Nephron progenitor cell (in vitro differentiated cells): ENCODE results near the gene NUDCD3.

Source experiments
- DNase-seq: peaks from one replicate; pipeline ENCODE4 v3.0.0; 2021
- H3K27ac Mint-ChIP-seq: 2 replicates; pipeline ENCODE4 v1.8.0; 2021; ENCODE audit warnings: mild to moderate bottlenecking, moderate library complexity, mixed read lengths
- H3K27me3 Mint-ChIP-seq: 2 replicates; pipeline ENCODE4 v1.8.0; 2021; ENCODE audit warnings: mild to moderate bottlenecking, low read depth, mixed read lengths; ENCODE audit not compliant: poor library complexity
- H3K36me3 Mint-ChIP-seq: 2 replicates; pipeline ENCODE4 v1.8.0; 2021; ENCODE audit warnings: low read depth, mixed read lengths
- H3K4me1 Mint-ChIP-seq: 2 replicates; pipeline ENCODE4 v1.8.0; 2021; ENCODE audit warnings: mixed read lengths
- H3K4me3 Mint-ChIP-seq: 2 replicates; pipeline ENCODE4 v1.8.0; 2021; ENCODE audit warnings: mild to moderate bottlenecking, moderate library complexity, mixed read lengths
- H3K9me3 Mint-ChIP-seq: 2 replicates; pipeline ENCODE4 v1.8.0; 2021; ENCODE audit warnings: mild to moderate bottlenecking, moderate library complexity, mixed read lengths
- CTCF ChIP-seq: fragments of 200-600 bp; sonication (generic); IDR thresholded peaks from 2 replicates; pipeline ENCODE4 v1.5.0; 2021; ENCODE audit warnings: antibody characterized with exemption

Gene NUDCD3

DNA sequence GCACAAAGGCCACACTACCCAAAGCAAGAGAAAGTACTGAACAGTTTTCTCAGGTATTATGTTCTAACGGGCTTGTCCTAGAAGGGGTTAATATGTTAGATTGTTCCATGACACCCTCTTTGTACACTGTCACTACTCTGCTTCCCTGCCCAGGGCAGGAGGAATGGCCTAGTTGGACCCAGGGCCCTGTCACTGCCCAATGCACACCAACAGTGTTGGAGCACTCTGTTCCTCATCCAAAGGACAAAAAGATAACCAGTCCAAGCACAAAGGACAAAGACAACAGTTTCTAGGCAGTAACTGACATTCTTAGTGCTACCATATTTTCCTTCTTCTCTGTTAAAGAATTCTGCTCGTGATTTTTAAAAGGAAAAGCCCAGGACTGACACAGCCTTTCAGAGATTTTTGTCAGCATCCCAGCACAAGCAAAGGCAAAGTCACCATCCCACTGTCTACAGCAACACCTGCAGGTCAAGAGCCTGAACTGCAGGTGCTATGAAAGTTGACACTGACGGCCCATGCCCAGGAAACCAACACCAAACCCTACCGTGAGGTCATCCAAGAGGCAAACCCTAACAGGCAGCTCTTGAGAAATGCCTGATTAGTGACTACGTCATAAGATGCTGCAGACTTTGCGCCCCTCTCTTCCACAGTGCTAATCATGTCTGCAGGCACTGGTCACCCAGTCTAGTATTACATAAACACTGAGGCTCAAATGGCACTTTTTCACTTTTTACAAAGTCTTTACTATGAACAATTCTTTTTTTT, 13.2 kb downstream of the NUDCD3 start:
- H3K4me3 Mint-ChIP-seq, result no peak overlapping the region
- peak overlapping the region; percentile 59 for H3K27ac Mint-ChIP-seq
- peaks cover under 1% of the 10 kb centered on the region for H3K9me3 Mint-ChIP-seq
- DNase-seq, result peak; percentile 65
- H3K4me1 Mint-ChIP-seq, result peaks cover 5% of the 10 kb centered on the region
- peaks cover 52% of the 10 kb centered on the region for H3K36me3 Mint-ChIP-seq
- no peaks in the 10 kb centered on the region for H3K27me3 Mint-ChIP-seq
- TF ChIP-seq CTCF, result peak; percentile 89

GRCh38 chr7:44476313-44476712, 14.1 kb downstream of the NUDCD3 start:
- Mint-ChIP-seq H3K27me3 (no peaks in the 10 kb centered on the region), H3K4me3 (no peak overlapping the region), H3K4me1 (peaks cover 10% of the 10 kb centered on the region), H3K9me3 (no peaks in the 10 kb centered on the region), H3K27ac (no peak overlapping the region), H3K36me3 (peaks cover 47% of the 10 kb centered on the region)
- DNase-seq, result no peak
- TF ChIP-seq CTCF, result no peak

GRCh38 chr7:44473295-44473694, 17.2 kb downstream of the NUDCD3 start:
- no peak for DNase-seq
- Mint-ChIP-seq H3K4me3 (no peak overlapping the region), H3K36me3 (peaks cover 32% of the 10 kb centered on the region), H3K27me3 (no peaks in the 10 kb centered on the region), H3K27ac (no peak overlapping the region), H3K9me3 (no peaks in the 10 kb centered on the region), H3K4me1 (peaks cover 10% of the 10 kb centered on the region)
- TF ChIP-seq CTCF, result no peak

DNA sequence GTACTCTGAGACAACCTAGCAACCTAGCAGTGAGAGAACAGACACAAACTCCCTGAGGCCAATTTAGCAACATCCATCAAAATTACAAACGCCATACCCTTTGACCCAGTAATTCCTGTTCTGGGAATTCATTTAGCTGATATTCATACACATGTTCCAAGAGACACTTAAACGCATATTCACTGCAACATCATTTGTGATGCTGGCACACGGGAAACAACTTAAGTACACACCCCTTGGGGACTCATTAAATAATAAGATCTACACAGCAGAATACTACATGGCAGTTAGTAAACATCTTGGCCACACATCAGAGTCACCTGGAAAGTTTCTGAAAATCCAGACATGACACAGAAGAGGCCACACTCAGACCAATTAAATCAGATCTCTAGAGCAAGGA, 17.6 kb downstream of the NUDCD3 start:
- Mint-ChIP-seq H3K9me3 (no peaks in the 10 kb centered on the region), H3K27me3 (no peaks in the 10 kb centered on the region), H3K27ac (no peak overlapping the region), H3K36me3 (peaks cover 35% of the 10 kb centered on the region), H3K4me1 (peaks cover 10% of the 10 kb centered on the region), H3K4me3 (no peak overlapping the region)
- no peak for DNase-seq
- no peak for TF ChIP-seq CTCF

- Mint-ChIP-seq H3K27me3 (no peaks in the 10 kb centered on the region), H3K4me3 (no peak overlapping the region)
- no peak for TF ChIP-seq CTCF
Measured at GRCh38 chr7:44471850-44472249, 18.6 kb downstream of the NUDCD3 start.

DNA sequence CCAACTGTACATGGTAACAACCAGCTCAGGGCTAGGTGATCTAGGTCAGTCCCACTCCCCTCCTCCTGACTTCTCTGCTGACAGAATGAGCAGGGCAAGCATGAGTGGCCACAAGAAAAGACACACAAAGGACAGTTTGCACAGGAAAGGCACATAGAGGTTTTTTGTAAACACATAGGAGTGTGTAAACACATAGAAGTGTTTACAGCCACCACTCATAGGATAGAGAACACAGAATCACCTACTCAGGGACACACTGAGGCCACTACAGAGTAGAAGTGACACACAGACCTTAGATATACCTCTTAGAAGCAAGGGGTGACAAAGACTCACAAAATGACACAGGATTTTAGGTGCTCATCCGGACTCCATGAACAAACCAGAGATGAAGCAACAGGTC, 19.0 kb downstream of the NUDCD3 start:
- Mint-ChIP-seq H3K4me3 (no peak overlapping the region), H3K27ac (peak overlapping the region; percentile 57), H3K9me3 (no peaks in the 10 kb centered on the region), H3K36me3 (peaks cover 43% of the 10 kb centered on the region), H3K4me1 (peaks cover 11% of the 10 kb centered on the region), H3K27me3 (no peaks in the 10 kb centered on the region)
- TF ChIP-seq CTCF, result no peak
- DNase-seq, result no peak

More at GRCh38 chr7:44471850-44472249, 18.6 kb downstream of the NUDCD3 start:
- no peak for DNase-seq
- no peaks in the 10 kb centered on the region for H3K9me3 Mint-ChIP-seq
- peaks cover 10% of the 10 kb centered on the region for H3K4me1 Mint-ChIP-seq
- H3K27ac Mint-ChIP-seq, result peak overlapping the region; percentile 57
- H3K36me3 Mint-ChIP-seq, result peaks cover 45% of the 10 kb centered on the region
